Mammary epithelial cell (primary cell): ENCODE results near the gene TRIM38.
"Not testable (repeated sequence)": the region's sequence is repeated elsewhere in the genome, so short reads cannot be mapped to it uniquely, and the experiment has no call there.

Experiments
- EZH2 ChIP-seq: IDR thresholded peaks from 2 replicates; pipeline ENCODE4 v1.6.1; 2012; ENCODE audit warnings: low read length, inconsistent platforms, borderline replicate concordance
- TF ChIP-seq, protein P1 (sequence below), 2 donors: IDR thresholded peaks in 1 of 2; conservative IDR thresholded peaks in 1 of 2; 2 replicates each; pipeline ENCODE4 v1.5.1; 2011 to 2012; ENCODE audit warnings: inconsistent platforms in 2 of 2, low read length in 2 of 2, mild to moderate bottlenecking in 2 of 2, control low read depth in 1 of 2, low read depth in 1 of 2; ENCODE audit not compliant: insufficient read depth in 1 of 2; ENCODE audit errors: extremely low read depth in 1 of 2

DNA sequence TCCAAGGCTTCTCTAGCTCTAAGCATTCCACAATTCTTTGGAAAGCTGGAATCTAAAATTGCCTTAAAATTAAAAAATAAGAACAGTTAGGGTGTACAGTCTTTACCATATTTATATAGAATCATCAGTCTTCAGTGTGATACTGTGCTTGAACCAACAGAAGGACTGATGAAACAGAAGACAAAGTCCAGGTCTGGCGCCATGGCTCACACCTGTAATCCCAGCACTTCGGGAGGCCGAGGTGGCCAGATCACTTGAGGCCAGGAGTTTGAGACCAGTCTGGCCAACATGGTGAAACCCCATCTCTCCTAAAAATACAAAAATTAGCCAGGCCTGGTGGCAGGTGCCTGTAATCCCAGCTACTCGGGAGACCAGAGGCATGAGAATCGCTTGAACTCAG is 51.8 kb downstream of the TRIM38 start:
- TF ChIP-seq, protein P1, sequence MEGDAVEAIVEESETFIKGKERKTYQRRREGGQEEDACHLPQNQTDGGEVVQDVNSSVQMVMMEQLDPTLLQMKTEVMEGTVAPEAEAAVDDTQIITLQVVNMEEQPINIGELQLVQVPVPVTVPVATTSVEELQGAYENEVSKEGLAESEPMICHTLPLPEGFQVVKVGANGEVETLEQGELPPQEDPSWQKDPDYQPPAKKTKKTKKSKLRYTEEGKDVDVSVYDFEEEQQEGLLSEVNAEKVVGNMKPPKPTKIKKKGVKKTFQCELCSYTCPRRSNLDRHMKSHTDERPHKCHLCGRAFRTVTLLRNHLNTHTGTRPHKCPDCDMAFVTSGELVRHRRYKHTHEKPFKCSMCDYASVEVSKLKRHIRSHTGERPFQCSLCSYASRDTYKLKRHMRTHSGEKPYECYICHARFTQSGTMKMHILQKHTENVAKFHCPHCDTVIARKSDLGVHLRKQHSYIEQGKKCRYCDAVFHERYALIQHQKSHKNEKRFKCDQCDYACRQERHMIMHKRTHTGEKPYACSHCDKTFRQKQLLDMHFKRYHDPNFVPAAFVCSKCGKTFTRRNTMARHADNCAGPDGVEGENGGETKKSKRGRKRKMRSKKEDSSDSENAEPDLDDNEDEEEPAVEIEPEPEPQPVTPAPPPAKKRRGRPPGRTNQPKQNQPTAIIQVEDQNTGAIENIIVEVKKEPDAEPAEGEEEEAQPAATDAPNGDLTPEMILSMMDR (conservative IDR thresholded peaks at IDR 0.05 in 1 of 2, IDR thresholded peaks at IDR 0.05 in 1 of 2; ENCODE audit: extremely low read depth in 1 of 2, insufficient read depth in 1 of 2, low read depth in 1 of 2, low read length in 2 of 2): not testable (repeated sequence)
- not testable (repeated sequence) for TF ChIP-seq EZH2
